HepG2 (cell line): Measurements from ENCODE around the gene DBN1. TPM values are rescaled to one million over a fixed set of nuclear protein-coding genes. Genes with fewer than 3 reads are reported as not detected.

ENCODE experiments used
- ATM ChIP-seq: fragments of 450-650 bp; IDR thresholded peaks from 2 replicates; pipeline ENCODE4 v1.7.1; 2017; ENCODE audit warnings: mild to moderate bottlenecking, borderline replicate concordance
- CHCHD3 ChIP-seq: sonication (generic); formaldehyde crosslinking; IDR thresholded peaks from 2 replicates; pipeline ENCODE4 v1.8.0; 2022; ENCODE audit warnings: mild to moderate bottlenecking, missing genetic modification reagents, moderate library complexity
- EED ChIP-seq: sonication (generic); formaldehyde crosslinking; IDR thresholded peaks from 2 replicates; pipeline ENCODE4 v1.5.0; 2020; ENCODE audit warnings: mild to moderate bottlenecking, missing genetic modification reagents
- MBD4 ChIP-seq: IDR thresholded peaks from 2 replicates; pipeline ENCODE4 v1.6.1; 2012; ENCODE audit warnings: low read length, inconsistent platforms, borderline replicate concordance
- NFKB2 ChIP-seq: sonication (generic); formaldehyde crosslinking; IDR thresholded peaks from 2 replicates; pipeline ENCODE4 v1.4.0; 2020; ENCODE audit warnings: missing genetic modification reagents, borderline replicate concordance
- RBM22 ChIP-seq: fragments of 200-400 bp; formaldehyde crosslinking; optimal IDR thresholded peaks from 2 replicates; pipeline ENCODE3; 2017; ENCODE audit warnings: mild to moderate bottlenecking, low read length, moderate library complexity
- SOX13 ChIP-seq, 3 experiments: fragments of 450-650 bp in 1 of 3; sonication (generic) in 1 of 3; formaldehyde crosslinking in 1 of 3; IDR thresholded peaks in 2 of 3; conservative IDR thresholded peaks in 1 of 3; 2 replicates each; pipeline versions ENCODE4 v1.5.0 to v1.6.1; 2016 to 2020; ENCODE audit warnings: antibody characterized with exemption in 1 of 3, mild to moderate bottlenecking in 1 of 3, missing compliant biosample characterization in 1 of 3, missing genetic modification reagents in 1 of 3, moderate library complexity in 1 of 3
- SP1 ChIP-seq, 2 experiments: fragments of 450-650 bp in 1 of 2; sonication (generic) in 1 of 2; formaldehyde crosslinking in 1 of 2; IDR thresholded peaks; 2 replicates each; pipeline versions ENCODE4 v1.4.0 to v1.6.1; 2016 to 2020; ENCODE audit warnings: missing genetic modification reagents in 1 of 2
- ZIK1 ChIP-seq: sonication (generic); formaldehyde crosslinking; IDR thresholded peaks from 2 replicates; pipeline ENCODE4 v1.5.0; 2020; ENCODE audit warnings: mild to moderate bottlenecking, low read depth, missing genetic modification reagents, borderline replicate concordance
- ZKSCAN5 ChIP-seq: sonication (generic); formaldehyde crosslinking; IDR thresholded peaks from 2 replicates; pipeline ENCODE4 v1.5.1; 2020; ENCODE audit warnings: mild to moderate bottlenecking, missing genetic modification reagents
- ZNF83 ChIP-seq: sonication (generic); formaldehyde crosslinking; IDR thresholded peaks from 2 replicates; pipeline ENCODE4 v1.4.0; 2020; ENCODE audit warnings: missing genetic modification reagents, mild to moderate bottlenecking, borderline replicate concordance
- polyA plus RNA-seq, 8 experiments: library from polyadenylated mRNA; depleted of rRNA in 3 of 8; stranded (reverse) in 7 of 8; unstranded in 1 of 8; fragments of >200 nt; fragmentation: Illumina TruSeq in 4 of 8; extraction: Trizol in 4 of 8; gene quantifications; 2 replicates each; pipeline versions ENCODE4 v1.2.1 to v1.2.3, GENCODE V29; 2011 to 2016; ENCODE audit warnings: low read depth in 4 of 8, missing spikeins in 1 of 8, mixed read lengths in 1 of 8; ENCODE audit not compliant: insufficient read depth in 1 of 8
- total RNA-seq, 5 experiments: library from RNA; depleted of rRNA; stranded (reverse); fragments of >200 nt; fragmentation: Illumina TruSeq; extraction: Trizol; gene quantifications; 2 replicates each; pipeline ENCODE4 v1.2.3, GENCODE V29; 2016; ENCODE audit warnings: low read depth in 1 of 5
- TF ChIP-seq, protein P1 (sequence below): sonication (generic); formaldehyde crosslinking; IDR thresholded peaks from 2 replicates; pipeline ENCODE4 v1.4.0; 2020; ENCODE audit warnings: mild to moderate bottlenecking, missing genetic modification reagents, borderline replicate concordance
- TF ChIP-seq, protein P2 (sequence below): sonication (generic); formaldehyde crosslinking; IDR thresholded peaks from 2 replicates; pipeline ENCODE4 v1.4.0; 2020; ENCODE audit warnings: missing genetic modification reagents
- TF ChIP-seq, protein P3 (sequence below): sonication (generic); formaldehyde crosslinking; IDR thresholded peaks from 2 replicates; pipeline ENCODE4 v1.4.0; 2020; ENCODE audit warnings: mild to moderate bottlenecking, missing genetic modification reagents
- TF ChIP-seq, protein P4 (sequence below): IDR thresholded peaks from 2 replicates; pipeline ENCODE4 v1.6.1; 2012; ENCODE audit warnings: low read depth, low read length, improper control_type of control experiment

Gene DBN1
- total and polyA plus RNA-seq, 2 of the 13 experiments (the other 11 are each of a cell fraction or from before 2014, with no cell fraction given), result 27.0 to 37.3 TPM

DNA sequence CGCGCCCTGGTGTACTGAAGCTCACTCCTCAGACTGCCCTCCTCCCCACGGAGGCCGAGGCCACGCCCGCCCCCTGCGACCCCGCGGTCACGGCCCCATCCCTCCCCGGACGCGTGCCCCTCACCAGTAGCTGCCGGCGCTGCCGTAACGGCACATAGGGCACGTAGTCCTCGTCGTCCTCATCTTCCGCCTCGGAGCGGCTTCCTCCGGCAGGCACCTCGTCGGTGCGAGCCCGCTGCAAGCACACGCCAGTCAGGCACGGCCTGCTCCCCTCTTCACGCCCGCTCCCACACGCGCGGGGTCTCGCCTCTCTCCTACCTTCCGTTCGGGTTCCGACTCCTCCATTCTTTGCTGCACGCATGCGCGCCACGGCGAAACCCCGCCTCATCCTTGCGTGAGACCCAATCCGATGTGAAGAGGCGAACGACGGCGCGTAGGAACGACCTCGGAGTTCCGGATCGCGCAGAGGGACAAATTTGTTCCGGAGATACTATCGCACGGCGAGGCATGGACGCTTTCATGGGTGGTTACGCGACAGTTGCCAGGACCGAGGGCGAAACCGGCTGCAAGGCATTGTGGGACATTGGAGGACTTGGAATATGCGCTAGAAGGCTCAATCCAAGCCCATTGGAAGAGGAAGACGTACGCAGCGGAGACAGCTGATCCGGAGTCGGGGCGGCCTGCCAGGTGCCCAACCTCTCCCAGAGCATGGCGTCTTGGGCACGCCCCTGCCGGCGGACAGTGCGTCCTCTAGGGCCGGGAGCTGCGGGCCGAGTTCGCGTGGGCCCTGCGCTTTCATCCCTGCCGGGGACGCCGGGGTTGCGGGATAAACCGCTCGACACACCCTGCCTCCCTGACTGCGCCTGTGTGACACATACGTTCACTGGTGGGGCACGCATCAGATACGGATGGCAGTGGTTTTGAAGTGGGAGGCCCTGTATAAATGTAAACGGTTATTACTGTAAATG lies 43.5 kb upstream of the DBN1 start, which contains the start of gene DDX41 (continued):
- TF ChIP-seq, protein P1, sequence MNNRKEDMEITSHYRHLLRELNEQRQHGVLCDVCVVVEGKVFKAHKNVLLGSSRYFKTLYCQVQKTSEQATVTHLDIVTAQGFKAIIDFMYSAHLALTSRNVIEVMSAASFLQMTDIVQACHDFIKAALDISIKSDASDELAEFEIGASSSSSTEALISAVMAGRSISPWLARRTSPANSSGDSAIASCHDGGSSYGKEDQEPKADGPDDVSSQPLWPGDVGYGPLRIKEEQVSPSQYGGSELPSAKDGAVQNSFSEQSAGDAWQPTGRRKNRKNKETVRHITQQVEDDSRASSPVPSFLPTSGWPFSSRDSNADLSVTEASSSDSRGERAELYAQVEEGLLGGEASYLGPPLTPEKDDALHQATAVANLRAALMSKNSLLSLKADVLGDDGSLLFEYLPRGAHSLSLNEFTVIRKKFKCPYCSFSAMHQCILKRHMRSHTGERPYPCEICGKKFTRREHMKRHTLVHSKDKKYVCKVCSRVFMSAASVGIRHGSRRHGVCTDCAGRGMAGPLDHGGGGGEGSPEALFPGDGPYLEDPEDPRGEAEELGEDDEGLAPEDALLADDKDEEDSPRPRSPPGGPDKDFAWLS, result no peak
- TF ChIP-seq SP1 (IDR thresholded peaks at IDR 0.05), result no peak
- peak; percentile 65 for TF ChIP-seq SP1 (CRISPR knock-in tag; IDR thresholded peaks at IDR 0.05)
- TF ChIP-seq SOX13 (IDR thresholded peaks at IDR 0.05), result no peak
- peak in 1 of 2 experiments; percentile 56; a peak in 1 of 4 replicates for TF ChIP-seq SOX13 (CRISPR knock-in tag; conservative IDR thresholded peaks at IDR 0.05 in 1 of 2, IDR thresholded peaks at IDR 0.05 in 1 of 2)
- TF ChIP-seq CHCHD3 (CRISPR knock-in tag), result no peak
- TF ChIP-seq MBD4, result no peak
- TF ChIP-seq, protein P2, sequence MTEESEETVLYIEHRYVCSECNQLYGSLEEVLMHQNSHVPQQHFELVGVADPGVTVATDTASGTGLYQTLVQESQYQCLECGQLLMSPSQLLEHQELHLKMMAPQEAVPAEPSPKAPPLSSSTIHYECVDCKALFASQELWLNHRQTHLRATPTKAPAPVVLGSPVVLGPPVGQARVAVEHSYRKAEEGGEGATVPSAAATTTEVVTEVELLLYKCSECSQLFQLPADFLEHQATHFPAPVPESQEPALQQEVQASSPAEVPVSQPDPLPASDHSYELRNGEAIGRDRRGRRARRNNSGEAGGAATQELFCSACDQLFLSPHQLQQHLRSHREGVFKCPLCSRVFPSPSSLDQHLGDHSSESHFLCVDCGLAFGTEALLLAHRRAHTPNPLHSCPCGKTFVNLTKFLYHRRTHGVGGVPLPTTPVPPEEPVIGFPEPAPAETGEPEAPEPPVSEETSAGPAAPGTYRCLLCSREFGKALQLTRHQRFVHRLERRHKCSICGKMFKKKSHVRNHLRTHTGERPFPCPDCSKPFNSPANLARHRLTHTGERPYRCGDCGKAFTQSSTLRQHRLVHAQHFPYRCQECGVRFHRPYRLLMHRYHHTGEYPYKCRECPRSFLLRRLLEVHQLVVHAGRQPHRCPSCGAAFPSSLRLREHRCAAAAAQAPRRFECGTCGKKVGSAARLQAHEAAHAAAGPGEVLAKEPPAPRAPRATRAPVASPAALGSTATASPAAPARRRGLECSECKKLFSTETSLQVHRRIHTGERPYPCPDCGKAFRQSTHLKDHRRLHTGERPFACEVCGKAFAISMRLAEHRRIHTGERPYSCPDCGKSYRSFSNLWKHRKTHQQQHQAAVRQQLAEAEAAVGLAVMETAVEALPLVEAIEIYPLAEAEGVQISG (CRISPR knock-in tag), result peak; percentile 100
- TF ChIP-seq NFKB2, result peak; percentile 67; the same call in 1 of the 2 replicates
- TF ChIP-seq ATM, result no peak
- TF ChIP-seq RBM22, result peak; percentile 60
- no peak; the same call in 1 of the 2 replicates for TF ChIP-seq EED (CRISPR knock-in tag)
- TF ChIP-seq, protein P3, sequence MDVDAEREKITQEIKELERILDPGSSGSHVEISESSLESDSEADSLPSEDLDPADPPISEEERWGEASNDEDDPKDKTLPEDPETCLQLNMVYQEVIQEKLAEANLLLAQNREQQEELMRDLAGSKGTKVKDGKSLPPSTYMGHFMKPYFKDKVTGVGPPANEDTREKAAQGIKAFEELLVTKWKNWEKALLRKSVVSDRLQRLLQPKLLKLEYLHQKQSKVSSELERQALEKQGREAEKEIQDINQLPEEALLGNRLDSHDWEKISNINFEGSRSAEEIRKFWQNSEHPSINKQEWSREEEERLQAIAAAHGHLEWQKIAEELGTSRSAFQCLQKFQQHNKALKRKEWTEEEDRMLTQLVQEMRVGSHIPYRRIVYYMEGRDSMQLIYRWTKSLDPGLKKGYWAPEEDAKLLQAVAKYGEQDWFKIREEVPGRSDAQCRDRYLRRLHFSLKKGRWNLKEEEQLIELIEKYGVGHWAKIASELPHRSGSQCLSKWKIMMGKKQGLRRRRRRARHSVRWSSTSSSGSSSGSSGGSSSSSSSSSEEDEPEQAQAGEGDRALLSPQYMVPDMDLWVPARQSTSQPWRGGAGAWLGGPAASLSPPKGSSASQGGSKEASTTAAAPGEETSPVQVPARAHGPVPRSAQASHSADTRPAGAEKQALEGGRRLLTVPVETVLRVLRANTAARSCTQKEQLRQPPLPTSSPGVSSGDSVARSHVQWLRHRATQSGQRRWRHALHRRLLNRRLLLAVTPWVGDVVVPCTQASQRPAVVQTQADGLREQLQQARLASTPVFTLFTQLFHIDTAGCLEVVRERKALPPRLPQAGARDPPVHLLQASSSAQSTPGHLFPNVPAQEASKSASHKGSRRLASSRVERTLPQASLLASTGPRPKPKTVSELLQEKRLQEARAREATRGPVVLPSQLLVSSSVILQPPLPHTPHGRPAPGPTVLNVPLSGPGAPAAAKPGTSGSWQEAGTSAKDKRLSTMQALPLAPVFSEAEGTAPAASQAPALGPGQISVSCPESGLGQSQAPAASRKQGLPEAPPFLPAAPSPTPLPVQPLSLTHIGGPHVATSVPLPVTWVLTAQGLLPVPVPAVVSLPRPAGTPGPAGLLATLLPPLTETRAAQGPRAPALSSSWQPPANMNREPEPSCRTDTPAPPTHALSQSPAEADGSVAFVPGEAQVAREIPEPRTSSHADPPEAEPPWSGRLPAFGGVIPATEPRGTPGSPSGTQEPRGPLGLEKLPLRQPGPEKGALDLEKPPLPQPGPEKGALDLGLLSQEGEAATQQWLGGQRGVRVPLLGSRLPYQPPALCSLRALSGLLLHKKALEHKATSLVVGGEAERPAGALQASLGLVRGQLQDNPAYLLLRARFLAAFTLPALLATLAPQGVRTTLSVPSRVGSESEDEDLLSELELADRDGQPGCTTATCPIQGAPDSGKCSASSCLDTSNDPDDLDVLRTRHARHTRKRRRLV (CRISPR knock-in tag), result peak; percentile 86; the same call in 1 of the 2 replicates
- peak; percentile 94; the same call in 1 of the 2 replicates for TF ChIP-seq ZIK1 (CRISPR knock-in tag)
- TF ChIP-seq ZKSCAN5 (CRISPR knock-in tag), result no peak
- TF ChIP-seq, protein P4, sequence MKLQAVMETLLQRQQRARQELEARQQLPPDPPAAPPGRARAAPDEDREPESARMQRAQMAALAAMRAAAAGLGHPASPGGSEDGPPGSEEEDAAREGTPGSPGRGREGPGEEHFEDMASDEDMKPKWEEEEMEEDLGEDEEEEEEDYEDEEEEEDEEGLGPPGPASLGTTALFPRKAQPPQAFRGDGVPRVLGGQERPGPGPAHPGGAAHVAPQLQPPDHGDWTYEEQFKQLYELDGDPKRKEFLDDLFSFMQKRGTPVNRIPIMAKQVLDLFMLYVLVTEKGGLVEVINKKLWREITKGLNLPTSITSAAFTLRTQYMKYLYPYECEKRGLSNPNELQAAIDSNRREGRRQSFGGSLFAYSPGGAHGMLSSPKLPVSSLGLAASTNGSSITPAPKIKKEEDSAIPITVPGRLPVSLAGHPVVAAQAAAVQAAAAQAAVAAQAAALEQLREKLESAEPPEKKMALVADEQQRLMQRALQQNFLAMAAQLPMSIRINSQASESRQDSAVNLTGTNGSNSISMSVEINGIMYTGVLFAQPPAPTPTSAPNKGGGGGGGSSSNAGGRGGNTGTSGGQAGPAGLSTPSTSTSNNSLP, result peak; percentile 39; the same call in 1 of the 2 replicates
- no peak; the same call in 1 of the 2 replicates for TF ChIP-seq ZNF83 (CRISPR knock-in tag)
